PFSK-1 (cell line): ENCODE results near the gene ADTRP.

ENCODE experiments used
- FOXP2 ChIP-seq: optimal IDR thresholded peaks from 2 replicates; pipeline ENCODE3; 2011; ENCODE audit warnings: borderline replicate concordance, control low read depth, inconsistent platforms; ENCODE audit not compliant: insufficient read depth; ENCODE audit errors: extremely low read length, extremely low read depth
- POLR2AphosphoS5 ChIP-seq: IDR thresholded peaks from 2 replicates; pipeline ENCODE4 v1.6.1; 2012; ENCODE audit warnings: low read depth, mild to moderate bottlenecking, control low read depth, low read length, moderate library complexity
- SIN3A ChIP-seq: IDR thresholded peaks from 2 replicates; pipeline ENCODE4 v1.6.1; 2012; ENCODE audit warnings: mild to moderate bottlenecking, low read length, moderate library complexity, borderline replicate concordance; ENCODE audit not compliant: insufficient read depth
- TAF1 ChIP-seq: IDR thresholded peaks from 2 replicates; pipeline ENCODE4 v1.6.1; 2012; ENCODE audit warnings: low read length, control low read depth, borderline replicate concordance; ENCODE audit not compliant: insufficient read depth
- TF ChIP-seq, protein P1 (sequence below), 2 experiments: IDR thresholded peaks; 2 replicates each; pipeline versions ENCODE4 v1.6.1 to v1.8.0; 2011 to 2012; ENCODE audit warnings: low read depth in 2 of 2, low read length in 2 of 2, control low read depth in 1 of 2, inconsistent platforms in 1 of 2, mild to moderate bottlenecking in 1 of 2, moderate library complexity in 1 of 2; ENCODE audit not compliant: insufficient read depth in 1 of 2

ADTRP gene

GRCh38 chr6:11688425-11688709 lies 90.2 kb downstream of the ADTRP start:
- TF ChIP-seq TAF1 (no peak), FOXP2 (no peak), POLR2AphosphoS5 (no peak), SIN3A (no peak)
- TF ChIP-seq, protein P1, sequence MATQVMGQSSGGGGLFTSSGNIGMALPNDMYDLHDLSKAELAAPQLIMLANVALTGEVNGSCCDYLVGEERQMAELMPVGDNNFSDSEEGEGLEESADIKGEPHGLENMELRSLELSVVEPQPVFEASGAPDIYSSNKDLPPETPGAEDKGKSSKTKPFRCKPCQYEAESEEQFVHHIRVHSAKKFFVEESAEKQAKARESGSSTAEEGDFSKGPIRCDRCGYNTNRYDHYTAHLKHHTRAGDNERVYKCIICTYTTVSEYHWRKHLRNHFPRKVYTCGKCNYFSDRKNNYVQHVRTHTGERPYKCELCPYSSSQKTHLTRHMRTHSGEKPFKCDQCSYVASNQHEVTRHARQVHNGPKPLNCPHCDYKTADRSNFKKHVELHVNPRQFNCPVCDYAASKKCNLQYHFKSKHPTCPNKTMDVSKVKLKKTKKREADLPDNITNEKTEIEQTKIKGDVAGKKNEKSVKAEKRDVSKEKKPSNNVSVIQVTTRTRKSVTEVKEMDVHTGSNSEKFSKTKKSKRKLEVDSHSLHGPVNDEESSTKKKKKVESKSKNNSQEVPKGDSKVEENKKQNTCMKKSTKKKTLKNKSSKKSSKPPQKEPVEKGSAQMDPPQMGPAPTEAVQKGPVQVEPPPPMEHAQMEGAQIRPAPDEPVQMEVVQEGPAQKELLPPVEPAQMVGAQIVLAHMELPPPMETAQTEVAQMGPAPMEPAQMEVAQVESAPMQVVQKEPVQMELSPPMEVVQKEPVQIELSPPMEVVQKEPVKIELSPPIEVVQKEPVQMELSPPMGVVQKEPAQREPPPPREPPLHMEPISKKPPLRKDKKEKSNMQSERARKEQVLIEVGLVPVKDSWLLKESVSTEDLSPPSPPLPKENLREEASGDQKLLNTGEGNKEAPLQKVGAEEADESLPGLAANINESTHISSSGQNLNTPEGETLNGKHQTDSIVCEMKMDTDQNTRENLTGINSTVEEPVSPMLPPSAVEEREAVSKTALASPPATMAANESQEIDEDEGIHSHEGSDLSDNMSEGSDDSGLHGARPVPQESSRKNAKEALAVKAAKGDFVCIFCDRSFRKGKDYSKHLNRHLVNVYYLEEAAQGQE (IDR thresholded peaks at IDR 0.05; ENCODE audit: insufficient read depth in 1 of 2, low read depth in 2 of 2, low read length in 2 of 2) = no peak

DNA sequence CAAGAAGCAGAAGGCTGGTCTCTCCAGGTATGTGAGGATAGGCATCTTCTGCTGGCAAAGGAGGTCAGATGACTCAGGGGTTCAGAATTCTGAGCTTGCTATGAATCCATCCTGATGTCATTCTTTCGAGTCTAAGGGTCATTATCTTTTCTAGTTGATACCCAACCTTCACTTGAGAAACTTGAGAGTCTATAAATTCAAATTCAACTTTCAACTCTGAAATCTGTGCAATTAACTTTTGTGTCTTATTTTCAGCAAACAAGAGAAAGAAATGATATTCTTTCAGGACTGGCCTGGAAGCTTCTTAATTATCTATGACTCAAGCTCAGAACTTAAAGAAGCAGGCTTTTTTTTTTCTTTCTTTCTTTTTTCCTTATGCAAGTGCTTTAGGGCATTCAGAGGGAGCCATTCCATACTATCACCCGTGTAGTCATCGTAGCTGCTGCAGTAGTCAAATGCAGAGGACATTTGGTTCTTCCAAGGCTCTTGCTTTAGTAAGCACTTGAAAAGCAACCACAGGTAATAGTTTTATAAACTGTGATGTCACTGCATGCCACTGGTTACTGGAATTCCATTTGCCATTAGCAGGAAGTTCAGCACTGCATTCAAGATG lies 93.0 kb downstream of the ADTRP start:
- TF ChIP-seq SIN3A = no peak
- no peak for TF ChIP-seq FOXP2
- no peak for TF ChIP-seq POLR2AphosphoS5
- TF ChIP-seq, protein P1 (IDR thresholded peaks at IDR 0.05; ENCODE audit: insufficient read depth in 1 of 2, low read depth in 2 of 2, low read length in 2 of 2) = no peak
- TF ChIP-seq TAF1 = no peak

- TF ChIP-seq SIN3A (no peak), POLR2AphosphoS5 (no peak), FOXP2 (no peak), TAF1 (no peak)
- TF ChIP-seq, protein P1 (IDR thresholded peaks at IDR 0.05; ENCODE audit: insufficient read depth in 1 of 2, low read depth in 2 of 2, low read length in 2 of 2) = no peak
These were observed 93.6 kb downstream of the ADTRP start for GRCh38 chr6:11684901-11685480.

GRCh38 chr6:11683871-11684270 lies 94.7 kb downstream of the ADTRP start:
- TF ChIP-seq FOXP2 (no peak), SIN3A (no peak)

DNA sequence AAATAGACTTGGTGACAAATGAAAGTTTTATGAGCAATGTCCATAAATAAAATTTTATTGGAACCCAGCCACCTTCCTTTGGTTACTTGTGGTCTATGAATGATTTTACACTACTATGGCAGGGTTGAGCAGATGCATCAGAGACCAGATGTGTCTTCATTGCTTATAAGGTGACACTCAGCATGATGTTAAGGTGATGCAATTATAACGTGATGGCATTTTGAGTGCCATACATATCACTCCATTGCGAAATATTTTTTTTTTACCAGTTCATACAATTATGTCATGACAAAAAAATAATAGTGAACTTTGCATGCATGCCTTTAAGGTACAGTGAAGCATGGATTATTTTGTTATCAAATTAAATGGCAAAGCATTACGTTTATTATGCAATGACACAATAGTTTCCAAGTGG lies 96.0 kb downstream of the ADTRP start:
- TF ChIP-seq, protein P1 (IDR thresholded peaks at IDR 0.05; ENCODE audit: insufficient read depth in 1 of 2, low read depth in 2 of 2, low read length in 2 of 2) = no peak
- no peak for TF ChIP-seq POLR2AphosphoS5
- no peak for TF ChIP-seq FOXP2
- no peak for TF ChIP-seq TAF1
